Ovary (tissue), 3 donors: ENCODE measurements around the gene ANKFN1.

ENCODE experiments used
- EP300 ChIP-seq: sonication (generic); formaldehyde crosslinking; IDR thresholded peaks from one replicate; pipeline ENCODE4 v1.6.1; 2017; ENCODE audit warnings: antibody characterized with exemption
- POLR2A ChIP-seq: fragments of 450-650 bp; IDR thresholded peaks from one replicate; pipeline ENCODE4 v1.6.1; 2017; ENCODE audit warnings: antibody characterized with exemption, mild to moderate bottlenecking, moderate library complexity
- TF ChIP-seq, protein P1 (sequence below), 3 donors: fragments of 450-650 bp in 2 of 3; fragments of 200-600 bp in 1 of 3; IDR thresholded peaks; one replicate each; pipeline versions ENCODE4 v1.5.1 to v1.8.0; 2016 to 2022; ENCODE audit warnings: antibody characterized with exemption in 3 of 3, mild to moderate bottlenecking in 1 of 3
- donor health status: DM: no; HTN: no; CAD: no.

DNA sequence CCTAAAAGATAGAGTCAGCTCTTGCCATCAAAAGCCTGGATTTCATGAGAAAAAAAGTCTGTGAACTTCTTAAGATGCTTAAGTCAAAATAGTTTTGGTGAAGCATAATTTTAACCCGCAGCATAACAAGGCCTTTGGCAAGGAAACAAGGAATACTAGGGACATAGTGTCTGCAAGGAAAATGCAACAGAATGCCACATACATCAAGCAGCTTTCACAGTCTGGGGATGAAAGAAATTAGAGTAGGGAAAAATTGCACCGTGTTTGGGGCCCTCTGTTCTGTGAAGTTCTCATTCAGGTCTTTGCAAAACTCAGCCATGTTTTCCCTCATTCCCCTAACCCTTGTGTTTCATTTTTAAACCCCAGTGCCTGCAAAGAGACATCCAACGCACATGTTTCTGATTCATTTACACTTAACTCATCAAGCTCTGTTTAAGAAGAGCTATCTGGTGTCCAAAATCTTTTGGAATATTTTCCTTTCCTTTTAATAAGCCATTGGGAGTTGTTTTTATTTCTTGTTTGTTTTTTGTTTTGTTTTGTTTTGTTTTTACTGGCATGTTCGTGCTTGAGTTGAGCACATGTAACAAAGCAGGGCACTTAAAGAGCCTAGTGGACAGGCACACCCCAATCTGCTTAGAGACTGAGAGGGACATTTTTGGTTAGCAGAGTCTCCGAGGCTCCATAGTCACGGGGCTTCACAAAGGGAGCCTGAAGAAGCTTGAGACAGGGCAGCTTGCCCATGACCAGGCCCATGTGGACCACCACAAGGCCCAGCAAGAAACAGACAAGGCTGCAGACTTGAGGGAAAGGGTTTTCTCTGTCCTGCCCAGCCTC, 116.5 kb downstream of the ANKFN1 start:
- TF ChIP-seq POLR2A (no peak), EP300 (no peak)
- TF ChIP-seq, protein P1, sequence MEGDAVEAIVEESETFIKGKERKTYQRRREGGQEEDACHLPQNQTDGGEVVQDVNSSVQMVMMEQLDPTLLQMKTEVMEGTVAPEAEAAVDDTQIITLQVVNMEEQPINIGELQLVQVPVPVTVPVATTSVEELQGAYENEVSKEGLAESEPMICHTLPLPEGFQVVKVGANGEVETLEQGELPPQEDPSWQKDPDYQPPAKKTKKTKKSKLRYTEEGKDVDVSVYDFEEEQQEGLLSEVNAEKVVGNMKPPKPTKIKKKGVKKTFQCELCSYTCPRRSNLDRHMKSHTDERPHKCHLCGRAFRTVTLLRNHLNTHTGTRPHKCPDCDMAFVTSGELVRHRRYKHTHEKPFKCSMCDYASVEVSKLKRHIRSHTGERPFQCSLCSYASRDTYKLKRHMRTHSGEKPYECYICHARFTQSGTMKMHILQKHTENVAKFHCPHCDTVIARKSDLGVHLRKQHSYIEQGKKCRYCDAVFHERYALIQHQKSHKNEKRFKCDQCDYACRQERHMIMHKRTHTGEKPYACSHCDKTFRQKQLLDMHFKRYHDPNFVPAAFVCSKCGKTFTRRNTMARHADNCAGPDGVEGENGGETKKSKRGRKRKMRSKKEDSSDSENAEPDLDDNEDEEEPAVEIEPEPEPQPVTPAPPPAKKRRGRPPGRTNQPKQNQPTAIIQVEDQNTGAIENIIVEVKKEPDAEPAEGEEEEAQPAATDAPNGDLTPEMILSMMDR (IDR thresholded peaks at IDR 0.05) = no peak
